ENCODE measurements around the gene TMA16.
A peak's percentile ranks its signal among the peaks of the same experiment; 100 is the strongest.
"Not testable (repeated sequence)": the region's sequence is repeated elsewhere in the genome, so short reads cannot be mapped to it uniquely, and the experiment has no call there.

TMA16 gene

DNA sequence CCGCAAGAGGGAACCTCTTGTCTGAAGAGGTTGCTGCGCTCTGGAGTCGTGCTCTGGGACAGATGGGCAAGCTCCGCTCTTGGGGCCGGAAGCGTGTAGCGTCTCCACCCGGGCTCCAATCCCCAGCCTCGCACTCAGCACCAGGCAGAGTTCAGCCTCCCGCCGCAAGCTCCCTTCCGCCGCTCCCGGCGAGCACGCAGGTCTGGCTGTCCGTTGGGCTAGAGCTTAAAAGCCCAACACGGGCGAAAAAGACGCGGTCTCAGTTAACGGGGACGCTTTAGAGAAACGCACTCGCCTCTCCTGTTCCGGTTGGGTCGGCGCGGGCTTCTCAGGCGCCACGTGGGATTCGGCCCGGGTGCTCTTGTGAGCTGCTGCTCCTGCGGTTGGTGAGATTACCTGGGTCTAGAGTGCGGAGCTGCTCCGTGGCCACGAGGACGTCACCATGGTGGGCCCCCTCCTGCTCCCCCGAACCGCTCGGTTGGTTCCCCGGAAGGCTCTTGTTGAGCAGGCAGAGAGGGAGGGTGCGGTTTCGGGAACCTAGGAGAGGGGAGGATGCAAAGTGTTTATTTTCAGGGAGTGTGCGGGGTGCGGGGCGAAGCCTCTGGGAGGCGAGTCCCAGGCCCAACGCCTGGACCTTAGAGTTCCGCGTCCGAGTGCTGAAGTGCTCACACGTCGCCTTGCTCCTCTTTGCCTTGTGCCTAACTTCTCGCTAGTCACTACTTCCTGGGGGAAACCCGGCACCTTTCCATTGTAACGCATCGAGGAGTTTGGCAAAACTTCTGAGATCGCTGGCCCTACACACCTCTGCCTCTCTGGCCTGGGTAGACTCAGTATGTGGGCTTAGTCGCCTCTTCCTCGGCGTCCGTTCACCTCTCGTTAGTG, at the start of gene TMA16:
TSS of gene TMA16 (plus strand) at position 331 of the 882 bp plus-strand sequence. CDS start at position 443, 112 bp downstream.
- DNase-seq = peak; percentile 97

DNA sequence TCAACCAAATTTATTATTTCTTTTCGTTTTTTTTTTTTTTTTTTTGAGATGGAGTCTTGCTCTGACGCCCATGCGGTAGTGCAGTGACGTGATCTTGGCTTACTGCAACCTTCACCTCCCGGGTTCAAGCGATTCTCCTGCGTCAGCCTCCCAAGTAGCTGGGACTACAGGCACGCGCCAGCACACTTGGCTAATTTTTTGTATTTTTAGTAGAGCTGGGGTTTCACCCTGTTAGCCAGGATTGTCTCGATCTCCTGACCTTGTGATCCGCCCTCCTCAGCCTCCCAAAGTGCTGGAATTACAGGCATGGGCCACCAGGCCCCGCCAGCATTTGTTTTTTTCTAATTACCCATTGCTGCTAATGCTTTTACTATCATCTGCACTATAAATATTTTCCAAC, 47.5 kb upstream of the TMA16 start:
- DNase-seq = not testable (repeated sequence)

DNA sequence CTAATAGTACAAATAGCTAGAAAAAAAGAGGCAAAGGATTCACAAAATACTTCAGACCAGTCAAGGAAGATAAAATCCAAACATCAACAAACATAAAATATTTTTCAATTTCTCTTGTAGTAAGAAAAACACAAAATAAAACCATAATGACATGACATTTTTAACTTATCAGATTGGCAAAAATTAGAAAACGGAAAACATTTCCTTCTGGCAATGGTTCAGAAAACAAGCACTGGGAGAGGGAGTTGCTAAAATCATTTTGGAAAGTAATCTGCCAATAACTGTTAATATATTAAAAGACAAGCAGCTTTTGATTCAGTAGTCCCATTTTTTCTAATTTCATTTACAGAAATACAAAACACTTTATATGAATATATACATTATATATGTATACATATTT, 47.0 kb upstream of the TMA16 start:
- no peak for DNase-seq

DNA sequence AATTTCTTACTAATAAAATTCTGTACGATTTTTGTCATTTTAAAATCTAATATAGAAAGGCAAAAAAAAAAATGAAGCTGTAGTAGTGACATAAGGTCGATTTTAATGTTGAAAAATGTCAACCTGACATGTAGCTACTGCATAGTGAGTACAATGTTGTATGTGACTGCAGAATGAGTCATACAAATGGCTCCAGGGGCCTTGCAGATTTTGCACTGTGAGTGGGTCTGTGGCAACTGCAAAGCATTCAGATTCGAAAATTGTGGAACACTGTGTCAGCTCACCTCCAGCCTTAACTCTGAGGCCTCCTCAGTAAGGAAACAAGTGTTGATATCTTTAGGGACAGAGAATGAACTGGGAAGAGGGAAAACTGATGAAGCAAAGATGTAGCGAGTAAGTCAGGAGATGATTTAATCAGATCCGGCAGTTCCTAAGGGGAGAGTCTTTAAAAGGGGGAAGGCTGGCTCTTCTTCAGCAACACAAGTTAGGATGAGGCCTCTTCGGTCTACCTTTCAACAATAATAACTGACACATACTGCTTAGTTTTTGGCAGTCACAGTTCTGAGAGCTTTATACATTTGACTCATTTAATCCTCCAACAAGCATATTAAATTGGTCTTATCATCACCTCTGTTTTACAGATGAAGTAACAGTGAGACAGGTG, 45.8 kb upstream of the TMA16 start:
- no peak for DNase-seq

DNA sequence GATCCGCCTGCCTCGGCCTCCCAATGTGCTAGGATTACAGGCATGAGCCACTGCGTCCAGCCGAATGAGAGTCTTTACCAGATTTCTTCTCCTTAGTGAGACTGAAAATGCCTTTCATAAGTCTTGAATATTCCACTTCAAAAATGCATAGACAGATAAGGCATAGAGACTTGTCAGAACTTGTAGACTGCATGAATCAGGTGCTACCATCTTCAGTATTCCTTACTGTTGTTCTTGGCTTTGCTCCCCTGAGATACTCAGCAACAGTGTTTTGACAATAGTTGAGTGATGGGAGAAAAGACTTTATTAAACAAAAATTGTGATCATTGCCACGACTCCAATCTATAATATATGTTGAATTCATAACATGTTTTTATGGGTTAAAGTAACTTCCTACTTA, 31.9 kb upstream of the TMA16 start:
- no peak for DNase-seq

DNA sequence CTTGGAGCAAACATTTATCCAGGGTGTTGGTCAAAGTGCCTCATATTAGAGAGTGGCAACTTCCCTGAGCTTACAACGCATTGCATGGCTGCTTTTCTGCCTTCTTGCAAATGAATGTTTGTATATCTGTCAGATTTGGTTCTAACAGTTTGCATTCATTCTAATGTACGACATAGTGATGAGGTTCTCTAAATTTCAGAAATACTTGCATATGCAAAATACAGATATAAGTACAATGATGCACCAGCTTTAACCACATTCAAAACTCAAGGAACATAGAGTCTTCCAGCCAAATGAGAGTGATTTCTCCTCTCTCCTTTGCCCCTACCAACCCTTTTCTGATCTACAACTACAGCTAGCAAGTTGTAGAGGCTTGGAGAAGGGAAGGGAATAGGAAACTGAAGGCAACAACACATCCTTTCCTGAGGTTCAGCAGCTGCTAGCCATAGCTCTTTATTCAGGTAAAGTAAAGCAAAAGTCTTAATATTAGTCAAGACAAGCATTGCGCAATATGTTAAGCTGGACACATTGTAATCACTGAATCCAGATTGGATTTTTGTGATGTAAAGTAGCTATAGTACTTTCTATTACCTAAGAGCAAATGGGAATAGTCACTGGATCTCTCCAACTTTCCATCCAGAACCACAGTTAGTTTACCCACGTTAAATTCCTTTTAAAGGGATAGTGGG, 27.3 kb upstream of the TMA16 start:
- no peak for DNase-seq

DNA sequence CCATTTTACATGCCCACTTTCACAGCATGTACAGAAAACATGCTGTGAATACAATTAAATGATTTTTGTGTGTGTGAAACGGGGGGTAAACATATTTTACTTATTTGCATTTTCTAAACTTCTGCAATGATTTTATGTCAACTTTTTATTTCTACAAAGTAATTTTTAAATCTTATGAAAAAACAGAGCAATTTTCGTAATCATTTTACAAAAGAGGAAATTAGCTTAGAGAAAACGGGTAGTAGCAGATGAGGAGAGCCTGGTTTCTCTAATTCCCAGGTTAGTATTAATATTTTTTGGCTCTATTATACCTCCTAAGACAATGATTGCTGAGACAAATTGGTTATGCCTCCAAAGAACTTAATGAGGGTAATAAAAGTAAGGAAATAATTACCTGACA, 24.1 kb upstream of the TMA16 start:
- no peak for DNase-seq

DNA sequence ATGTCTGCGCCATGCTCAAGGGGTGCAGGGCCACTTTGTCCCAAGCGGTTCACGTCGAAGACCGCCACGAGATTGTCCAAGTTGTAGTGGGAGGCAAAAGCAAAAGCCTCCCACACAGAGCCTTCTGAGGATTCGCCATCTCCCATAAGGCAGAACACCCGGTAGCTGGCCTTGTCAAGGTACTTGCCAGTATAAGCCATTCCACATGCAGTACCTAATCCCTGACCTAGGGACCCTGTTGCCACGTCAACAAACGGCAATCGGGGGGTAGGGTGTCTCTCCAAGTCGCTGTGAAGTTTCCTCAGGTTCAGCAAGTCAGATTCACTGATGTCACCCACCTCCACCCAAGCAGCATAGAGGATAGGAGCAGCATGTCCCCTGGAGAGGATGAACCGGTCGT, 21.4 kb upstream of the TMA16 start:
- no peak for DNase-seq

DNA sequence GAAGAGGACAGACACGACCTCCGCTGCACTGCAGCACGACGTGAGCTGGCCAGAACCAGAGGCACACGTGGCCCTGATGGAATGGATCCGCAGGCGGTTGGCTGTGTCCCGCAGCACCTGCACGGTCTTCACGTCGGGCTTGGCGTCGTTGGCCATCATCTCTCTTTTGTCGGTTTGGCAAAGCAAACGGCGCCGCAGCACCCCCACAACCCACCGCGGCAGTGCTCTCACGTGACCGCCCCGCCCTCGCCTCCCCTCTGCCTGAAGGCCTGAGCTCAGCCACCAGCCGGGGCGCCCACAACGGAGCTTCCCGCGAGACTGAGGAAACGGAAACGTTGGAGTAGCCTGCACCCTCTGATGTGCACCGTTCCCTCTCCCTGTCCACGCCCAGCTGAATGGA, 20.9 kb upstream of the TMA16 start, which contains the start of gene TKTL2:
TSS of gene TKTL2 (minus strand) at position 179 of the 400 bp plus-strand sequence. CDS start at position 159, 20 bp downstream.
- DNase-seq = no peak

DNA sequence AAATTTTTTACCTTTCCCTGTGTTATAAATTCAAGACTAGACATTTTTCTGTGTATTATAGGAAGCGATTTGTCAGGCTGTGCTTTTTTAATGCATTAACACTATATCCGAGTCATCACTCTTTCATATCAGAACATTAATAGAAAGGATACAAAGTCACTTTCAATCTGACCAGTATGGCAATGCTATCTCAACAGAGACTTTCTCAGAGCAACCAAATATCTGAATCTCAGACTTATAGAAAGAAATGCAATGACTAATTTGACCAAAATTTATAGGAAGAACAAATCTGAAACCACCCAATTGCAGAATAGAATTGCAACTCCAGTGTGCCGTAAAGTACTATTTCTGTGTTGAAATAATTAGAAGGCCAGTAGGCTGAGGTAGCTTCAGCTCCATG, 20.5 kb upstream of the TMA16 start:
- no peak for DNase-seq

DNA sequence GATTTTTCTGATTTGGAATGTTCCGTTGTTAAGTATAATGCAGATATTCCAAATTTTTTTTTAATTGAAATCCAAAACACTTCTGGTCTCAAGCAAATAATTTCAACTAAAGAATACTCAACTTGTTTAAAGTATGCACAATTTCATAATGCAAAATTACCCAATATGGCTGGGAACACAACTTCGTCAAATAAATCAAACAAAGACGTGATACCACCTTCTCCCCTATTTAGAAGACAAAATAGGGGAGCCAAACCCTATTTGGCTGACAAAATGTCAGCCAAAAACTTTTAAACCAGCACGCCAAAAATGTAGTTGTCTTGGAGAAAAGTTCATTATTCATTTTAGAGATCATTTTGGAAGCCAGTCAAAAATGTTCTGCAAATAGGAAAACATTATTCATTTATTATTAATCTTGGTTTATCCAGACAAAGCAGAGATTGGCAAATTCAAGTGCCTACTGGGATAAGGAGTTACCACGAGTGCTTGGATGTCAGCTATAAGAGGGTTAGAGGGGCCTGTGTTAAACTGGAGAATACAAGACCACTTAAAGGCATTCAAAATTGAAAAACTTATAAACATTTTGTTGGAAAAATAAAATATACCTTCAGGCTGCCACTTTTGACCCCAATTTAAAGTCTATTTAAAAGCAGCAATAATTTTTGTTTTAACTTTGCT, 17.6 kb upstream of the TMA16 start:
- no peak for DNase-seq

DNA sequence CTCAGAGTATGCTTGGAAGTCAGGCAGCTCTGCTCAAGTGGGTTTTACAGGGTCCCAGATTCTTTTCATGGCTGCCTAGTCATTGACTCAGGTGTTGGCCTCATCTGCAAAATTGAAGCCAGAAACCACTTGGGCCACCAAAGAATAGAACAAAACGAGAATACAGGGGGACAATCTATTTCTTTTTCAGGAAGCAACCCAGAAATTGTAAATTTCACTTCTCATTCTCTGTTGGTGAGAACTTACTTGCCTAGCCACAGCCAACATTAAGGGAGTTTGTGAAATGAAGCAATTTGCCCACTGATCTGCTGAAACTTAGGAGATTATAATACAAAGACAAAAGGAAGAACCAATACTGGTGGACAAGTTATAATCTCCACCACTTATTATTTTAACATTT, 12.3 kb upstream of the TMA16 start:
- DNase-seq = no peak

DNA sequence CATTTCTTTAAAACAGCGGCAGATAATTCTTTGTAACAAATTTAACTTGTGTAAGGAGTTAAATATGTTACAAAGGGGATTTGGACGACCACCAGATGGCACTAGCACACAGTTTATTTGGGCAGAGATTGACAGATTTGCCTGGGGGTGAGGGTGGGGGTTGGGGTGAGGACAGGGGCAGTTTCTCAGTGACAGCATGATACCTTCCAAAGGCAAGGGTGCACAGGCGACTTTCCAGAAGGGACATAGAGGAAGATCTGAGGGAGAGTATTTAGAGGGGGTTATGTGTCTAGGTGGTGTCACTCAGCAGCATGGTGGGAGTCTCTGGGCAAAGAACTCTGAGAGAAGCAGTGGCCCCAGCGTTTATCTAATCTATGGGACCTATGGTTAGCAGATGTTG, 9.6 kb upstream of the TMA16 start:
- DNase-seq = peak; percentile 85

DNA sequence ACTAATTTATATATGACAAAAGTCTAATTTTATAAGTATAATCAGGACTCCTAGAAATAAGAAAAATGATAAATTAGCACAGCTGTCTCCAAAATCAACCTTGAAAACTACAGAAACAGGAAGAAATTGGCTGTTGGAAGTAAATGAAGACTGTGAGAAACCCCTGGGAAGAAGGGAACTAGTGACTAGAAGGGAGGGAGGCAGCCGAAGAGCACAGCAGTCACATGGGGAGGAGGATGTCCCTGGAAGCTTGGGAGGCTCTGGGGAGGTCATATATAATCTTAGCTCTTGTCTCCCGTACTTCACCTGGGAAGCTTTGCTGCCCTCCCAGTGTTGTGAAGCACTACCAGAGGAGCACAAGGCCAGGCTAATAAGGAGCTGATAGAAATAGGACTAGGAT, 8.9 kb upstream of the TMA16 start:
- DNase-seq = no peak

DNA sequence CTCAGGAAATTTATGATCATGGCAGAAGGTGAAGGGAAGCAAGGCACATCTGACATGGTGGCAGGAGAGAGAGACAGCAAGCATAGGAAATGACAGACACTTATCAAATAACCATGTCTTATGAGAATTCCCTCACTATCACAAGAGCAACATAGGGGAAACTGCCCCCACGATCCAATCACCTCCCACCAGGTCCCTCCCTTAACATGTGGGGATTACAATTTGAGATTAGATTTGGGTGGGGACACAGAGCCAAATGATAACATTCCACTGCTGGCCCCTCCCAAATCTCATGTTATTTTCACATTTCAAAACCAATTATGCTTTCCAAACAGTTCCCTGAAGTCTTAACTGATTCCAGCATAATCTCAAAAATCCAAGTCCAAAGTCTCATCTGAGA, 8.2 kb upstream of the TMA16 start:
- DNase-seq = peak; percentile 42

DNA sequence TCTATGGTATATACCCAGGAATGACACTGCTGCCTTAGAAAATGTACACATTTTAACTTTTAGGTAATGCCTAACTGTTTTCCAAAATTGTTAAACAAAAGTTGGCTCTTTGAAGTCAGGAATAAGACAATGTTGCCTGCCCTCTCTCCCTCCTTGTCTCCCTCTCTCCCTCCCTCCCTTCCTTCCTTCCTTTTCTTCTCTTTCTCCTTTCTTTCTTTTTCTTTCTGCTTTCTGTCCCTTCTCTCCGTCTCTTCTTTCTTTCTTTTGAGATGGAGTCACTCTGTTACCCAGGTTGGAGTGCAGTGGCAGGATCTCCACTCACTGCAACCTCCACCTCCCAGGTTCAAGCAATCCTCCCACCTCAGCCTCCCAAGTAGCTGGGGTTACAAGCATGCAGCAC, 4.6 kb upstream of the TMA16 start:
- no peak for DNase-seq

DNA sequence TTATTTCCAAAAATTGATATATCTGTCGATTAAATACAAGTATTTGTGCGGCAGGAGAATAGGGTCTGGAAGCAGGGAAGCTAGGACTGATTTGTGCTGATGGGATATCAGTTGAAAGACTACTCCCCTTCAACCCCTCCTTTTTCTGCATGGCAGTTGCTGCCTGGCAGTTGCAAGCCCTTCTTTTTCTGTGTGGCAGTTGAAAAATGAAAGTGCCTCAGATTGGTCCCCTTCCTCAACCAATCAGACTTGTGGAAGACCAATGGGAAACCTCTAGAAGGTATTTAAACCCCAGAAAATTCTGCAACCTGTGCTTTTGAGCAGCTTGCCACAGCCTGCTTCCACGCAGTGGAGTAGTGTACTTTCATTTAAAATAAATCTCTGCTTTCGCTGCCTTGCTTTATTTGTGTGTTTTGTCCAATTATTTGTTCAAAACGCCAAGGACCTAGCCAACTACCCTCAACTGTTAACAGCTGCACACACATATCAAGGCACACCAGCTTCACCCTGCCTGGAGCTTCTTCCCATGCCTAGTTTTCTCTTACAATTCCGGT, 1.5 kb upstream of the TMA16 start:
- peak; percentile 36 for DNase-seq

DNA sequence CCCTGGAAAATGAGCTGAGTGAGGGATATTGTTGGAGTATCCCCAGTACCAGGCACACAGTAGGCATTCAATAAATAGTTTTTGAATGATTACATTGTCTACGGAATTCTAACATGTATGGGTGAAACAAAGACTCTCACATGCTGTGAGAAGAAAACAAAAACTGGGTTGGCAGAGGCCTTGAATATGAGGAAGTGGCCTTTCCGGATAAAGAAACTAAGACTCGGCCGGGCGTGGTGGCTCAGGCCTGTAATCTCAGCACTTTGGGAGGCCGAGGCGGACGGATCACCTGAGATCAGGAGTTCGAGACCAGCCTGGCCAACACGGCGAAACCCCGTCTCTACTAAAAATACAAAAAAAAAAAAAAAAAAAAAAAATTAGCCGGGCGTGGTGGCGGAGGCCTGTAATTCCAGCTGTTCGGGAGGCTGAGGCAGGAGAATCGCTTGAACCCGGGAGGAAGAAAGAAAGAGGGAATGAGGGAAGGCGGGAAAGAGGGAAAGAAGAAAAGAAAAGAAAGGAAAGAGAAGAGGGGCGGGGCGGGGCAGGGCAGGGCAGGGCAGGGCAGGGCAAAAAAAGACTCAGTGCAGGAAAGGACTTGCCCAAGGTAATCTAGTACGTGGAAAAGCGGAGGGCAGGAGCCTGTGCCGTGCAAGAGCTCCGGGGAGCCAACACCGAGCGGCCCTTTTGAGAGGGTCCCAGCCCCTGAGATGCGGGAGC, 689 bp upstream of the TMA16 start:
- peak; percentile 67 for DNase-seq

DNA sequence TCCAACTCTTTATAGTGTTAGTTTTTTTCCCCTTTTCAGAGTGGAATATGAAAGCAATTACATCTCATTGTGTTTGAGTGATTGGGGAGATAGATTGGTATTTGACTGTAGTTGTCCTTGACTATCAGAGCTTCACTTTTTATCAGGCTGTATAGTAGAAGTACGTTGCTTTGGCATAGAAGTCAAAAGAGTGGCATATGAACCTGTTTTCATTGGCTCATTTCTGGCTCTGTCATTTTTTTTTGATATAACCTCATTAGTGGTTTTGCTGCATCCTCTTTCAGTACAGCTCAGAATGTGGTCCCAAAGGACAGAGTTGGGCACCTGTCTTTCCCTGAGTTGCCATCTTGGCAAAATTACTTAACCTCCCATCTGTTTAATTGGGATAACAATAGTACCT, 1.4 kb downstream of the TMA16 start:
- DNase-seq = peak; percentile 75

DNA sequence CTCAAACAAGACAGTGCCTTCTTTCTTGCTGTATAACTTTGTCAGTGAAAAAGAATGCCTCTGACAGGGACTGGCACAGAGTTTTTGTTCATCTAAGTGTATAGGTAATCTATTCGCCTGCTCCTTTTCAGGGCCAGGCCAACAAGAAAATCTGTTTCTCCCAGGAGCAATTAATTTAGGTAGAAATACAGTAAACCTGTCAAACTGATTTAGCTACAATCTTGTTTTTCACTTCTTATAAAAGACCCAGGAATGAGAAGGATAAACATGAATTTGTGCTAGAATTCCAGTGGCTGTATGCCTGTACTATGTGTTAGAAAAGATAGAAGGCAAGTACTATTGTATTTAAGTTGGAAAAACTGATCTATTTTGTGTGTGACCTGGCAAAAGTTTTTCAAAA, 6.1 kb downstream of the TMA16 start:
- no peak for DNase-seq

DNA sequence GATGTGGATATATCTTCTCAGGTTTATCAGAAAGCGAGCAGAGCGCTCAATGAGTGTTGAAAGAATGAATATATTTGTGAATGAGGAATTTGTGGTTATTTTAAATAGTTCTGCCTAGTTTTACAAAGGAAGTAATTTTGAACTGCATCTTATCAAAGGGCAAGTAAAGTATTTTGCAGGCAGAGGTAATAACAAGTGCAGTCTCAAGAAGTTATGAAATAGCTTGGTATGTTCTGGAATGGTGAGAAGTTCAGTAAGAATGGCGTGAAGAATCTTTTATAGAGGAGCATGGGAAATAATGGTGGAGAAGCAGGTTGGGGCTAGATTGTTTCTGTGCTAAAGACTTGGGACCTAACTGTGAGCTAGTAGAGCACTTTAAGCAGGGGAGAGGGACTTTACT, 10.9 kb downstream of the TMA16 start:
- peak; percentile 8 for DNase-seq

DNA sequence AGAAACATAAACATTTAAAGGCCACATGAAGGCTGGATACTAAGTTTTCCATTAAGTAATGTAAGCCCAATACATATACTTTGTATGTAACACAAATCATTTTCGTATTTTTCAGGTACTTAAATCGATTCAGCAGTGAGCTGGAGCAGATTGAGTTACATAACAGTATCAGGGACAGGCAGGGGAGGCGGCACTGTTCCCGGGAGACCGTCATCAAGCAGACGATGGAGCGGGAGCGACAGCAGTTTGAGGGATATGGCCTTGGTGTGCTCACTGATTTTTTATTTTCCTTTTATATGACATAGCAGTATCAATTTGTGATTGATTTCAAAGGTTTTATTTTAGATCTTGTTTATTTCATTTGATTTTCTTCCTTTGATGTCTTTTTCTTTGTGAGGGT, 20.7 kb downstream of the TMA16 start:
- no peak for DNase-seq

All from hematopoietic multipotent progenitor cell treated with erythropoietin and hydrocortisone succinate and interleukin-3 and kit ligand, for 6 days (in vitro differentiated cells).